Stomach smooth muscle (tissue), 2 donors: ENCODE data around the gene PITHD1.
"Not testable (repeated sequence)": the region's sequence is repeated elsewhere in the genome, so short reads cannot be mapped to it uniquely, and the experiment has no call there.

Source experiments
- H3K27ac ChIP-seq: one replicate; pipeline ENCODE4 v1.7.0; 2013; ENCODE audit warnings: mild to moderate bottlenecking, low read length, inconsistent platforms
- H3K27me3 ChIP-seq, 2 donors: one replicate each; pipeline ENCODE4 v1.7.0; 2013; ENCODE audit warnings: low read length in 2 of 2; ENCODE audit not compliant: insufficient read depth in 2 of 2, control insufficient read depth in 1 of 2
- H3K36me3 ChIP-seq, 2 donors: one replicate each; pipeline ENCODE4 v1.7.0; 2013; ENCODE audit warnings: low read length in 2 of 2; ENCODE audit not compliant: control insufficient read depth in 2 of 2, insufficient read depth in 2 of 2
- H3K4me1 ChIP-seq: one replicate; pipeline ENCODE4 v1.7.0; 2013; ENCODE audit warnings: low read length; ENCODE audit not compliant: control insufficient read depth, insufficient read depth
- H3K4me3 ChIP-seq, 2 donors: one replicate each; pipeline ENCODE4 v1.7.0; 2013; ENCODE audit warnings: low read length in 2 of 2
- H3K9ac ChIP-seq, 2 donors: one replicate each; pipeline ENCODE4 v1.7.0; 2013; ENCODE audit warnings: low read length in 2 of 2, mild to moderate bottlenecking in 1 of 2
- H3K9me3 ChIP-seq, 2 donors: one replicate each; pipeline ENCODE4 v1.7.0; 2013; ENCODE audit warnings: low read length in 2 of 2; ENCODE audit not compliant: control insufficient read depth in 2 of 2
- donor health status: healthy.
- donor health status: Pancreatic carcinoma.

The PITHD1 gene

DNA sequence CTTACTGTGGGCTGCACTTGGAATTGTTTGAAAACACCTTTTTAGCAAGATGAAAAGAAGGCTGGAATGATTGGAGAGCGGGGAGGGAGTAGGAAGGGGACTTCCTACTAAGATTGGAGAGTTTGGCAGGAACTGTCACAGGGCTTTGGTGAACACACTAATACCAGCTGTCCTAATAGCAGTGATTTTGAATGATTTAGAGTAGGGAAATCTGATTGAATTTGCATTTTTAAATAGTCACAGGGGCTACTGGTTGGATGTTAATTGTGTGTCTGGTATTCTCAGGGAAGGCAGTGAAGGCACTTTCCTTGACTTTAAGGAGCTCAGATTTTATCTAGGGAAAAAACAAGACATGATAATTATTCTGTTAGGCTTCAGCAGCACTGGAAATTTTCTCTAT is 49.5 kb downstream of the PITHD1 start:
- Histone ChIP-seq H3K36me3 (no peaks in the 10 kb centered on the region), H3K9me3 (no peaks in the 10 kb centered on the region), H3K4me3 (no peak overlapping the region), H3K27ac (no peak overlapping the region), H3K27me3 (no peaks in the 10 kb centered on the region), H3K9ac (no peak overlapping the region), H3K4me1 (peaks cover 5% of the 10 kb centered on the region)

DNA sequence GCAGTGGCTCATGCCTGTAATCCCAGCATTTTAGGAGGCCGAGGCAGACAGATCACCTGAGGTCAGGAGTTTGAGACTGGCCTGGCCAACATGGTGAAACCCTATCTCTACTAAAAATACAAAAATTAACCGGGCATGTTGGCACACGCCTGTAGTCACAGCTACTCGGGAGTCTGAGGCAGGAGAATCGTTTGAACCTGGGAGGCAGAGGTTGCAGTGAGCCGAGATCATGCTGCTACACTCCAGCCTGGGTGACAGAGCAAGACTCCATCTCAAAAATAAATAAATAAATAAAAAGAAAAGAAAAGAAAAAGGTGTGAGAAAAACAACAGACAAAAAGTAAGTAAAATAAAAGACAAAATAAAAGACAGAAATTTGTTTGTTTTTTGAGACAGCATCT is 55.9 kb downstream of the PITHD1 start:
- H3K36me3 ChIP-seq, H3K9me3 ChIP-seq, H3K27me3 ChIP-seq, H3K4me1 ChIP-seq, H3K9ac ChIP-seq, H3K4me3 ChIP-seq, H3K27ac ChIP-seq: not testable (repeated sequence)

- Histone ChIP-seq H3K4me1 (peaks cover 5% of the 10 kb centered on the region), H3K9me3 (no peaks in the 10 kb centered on the region), H3K4me3 (no peak overlapping the region), H3K27me3 (peaks cover 3 to 6% of the 10 kb centered on the region in 2 donors), H3K27ac (no peak overlapping the region), H3K9ac (no peak overlapping the region), H3K36me3 (no peaks in the 10 kb centered on the region)
These were observed 57.8 kb downstream of the PITHD1 start for GRCh38 chr1:23836037-23836436.
